NCI-H1092 treated with DMSO at 0.1 percent for 48 hours (cell line): ENCODE measurements around the gene GLP2R.

ENCODE experiments used
- DNase-seq: peaks from one replicate; lab custom pipeline; 2025; lab: John Stamatoyannopoulos, UW

Gene GLP2R

DNA sequence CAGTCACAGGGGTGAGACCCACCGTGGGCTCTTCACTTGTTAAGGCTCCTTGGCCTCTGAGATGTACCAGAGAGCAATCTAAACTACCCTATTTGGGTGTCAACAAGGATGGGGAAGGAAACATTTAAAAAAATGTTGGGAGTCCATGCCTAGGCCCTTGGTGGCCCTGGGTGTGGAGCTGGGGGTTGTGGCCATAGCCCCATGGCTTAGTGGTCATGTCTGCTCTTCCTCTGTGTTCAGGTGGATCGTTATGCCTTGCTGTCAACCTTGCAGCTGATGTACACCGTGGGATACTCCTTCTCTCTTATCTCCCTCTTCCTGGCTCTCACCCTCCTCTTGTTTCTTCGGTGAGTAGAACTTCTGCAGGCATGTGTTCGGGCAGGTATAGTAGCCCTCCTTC, 28.5 kb downstream of the GLP2R start:
- DNase-seq, result no peak

DNA sequence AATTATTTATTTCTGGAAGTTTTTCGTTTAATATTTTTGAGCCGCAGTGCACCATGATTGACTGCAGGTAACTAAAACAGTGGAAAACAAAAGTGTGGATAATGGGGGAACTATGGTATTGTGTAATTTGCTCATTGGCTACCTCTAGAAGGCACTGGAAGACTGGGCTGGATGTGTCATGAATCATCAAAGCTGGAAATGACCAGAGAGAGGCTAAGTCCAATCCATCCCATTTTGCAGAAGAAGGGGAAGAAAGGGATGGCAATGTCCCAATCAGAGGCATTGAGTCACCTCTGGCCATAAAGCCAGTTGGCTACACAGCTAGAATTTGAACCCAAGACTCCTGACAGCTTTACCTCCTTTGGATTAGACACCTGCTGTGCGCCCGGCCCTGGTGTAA, 29.3 kb downstream of the GLP2R start:
- no peak for DNase-seq

DNA sequence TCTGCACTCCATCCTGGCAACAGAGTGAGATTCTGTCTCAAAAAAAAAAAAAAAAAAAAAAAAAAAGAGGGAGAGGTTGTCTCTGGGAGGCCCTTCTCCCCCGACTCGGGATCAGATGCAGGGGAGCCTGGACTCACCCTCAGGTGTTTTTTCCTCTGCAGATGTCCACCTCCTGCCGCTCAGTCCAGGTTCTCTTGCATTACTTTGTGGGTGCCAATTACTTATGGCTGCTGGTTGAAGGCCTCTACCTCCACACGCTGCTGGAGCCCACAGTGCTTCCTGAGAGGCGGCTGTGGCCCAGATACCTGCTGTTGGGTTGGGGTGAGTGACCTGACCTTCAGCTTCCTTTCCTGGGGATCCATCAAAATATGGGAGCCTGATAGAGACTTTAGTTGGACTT, 34.1 kb downstream of the GLP2R start:
- no peak for DNase-seq

DNA sequence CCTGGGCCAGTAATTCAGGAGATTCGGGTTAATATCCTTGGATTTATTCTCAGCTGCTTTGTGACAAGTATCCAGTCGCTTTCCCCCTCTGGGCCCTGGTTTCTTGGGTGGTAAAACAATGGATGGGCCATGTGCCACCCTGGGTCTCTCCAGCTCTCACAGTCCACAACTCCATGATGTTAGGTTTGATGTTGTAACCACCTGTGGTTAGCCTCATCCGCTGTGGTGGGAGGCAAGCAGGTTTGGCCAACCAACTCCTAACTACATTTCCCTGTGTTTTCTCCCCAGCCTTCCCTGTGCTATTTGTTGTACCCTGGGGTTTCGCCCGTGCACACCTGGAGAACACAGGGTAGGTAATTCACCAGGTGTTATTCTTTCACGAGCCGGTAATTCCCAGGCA, 35.1 kb downstream of the GLP2R start:
- DNase-seq, result no peak

DNA sequence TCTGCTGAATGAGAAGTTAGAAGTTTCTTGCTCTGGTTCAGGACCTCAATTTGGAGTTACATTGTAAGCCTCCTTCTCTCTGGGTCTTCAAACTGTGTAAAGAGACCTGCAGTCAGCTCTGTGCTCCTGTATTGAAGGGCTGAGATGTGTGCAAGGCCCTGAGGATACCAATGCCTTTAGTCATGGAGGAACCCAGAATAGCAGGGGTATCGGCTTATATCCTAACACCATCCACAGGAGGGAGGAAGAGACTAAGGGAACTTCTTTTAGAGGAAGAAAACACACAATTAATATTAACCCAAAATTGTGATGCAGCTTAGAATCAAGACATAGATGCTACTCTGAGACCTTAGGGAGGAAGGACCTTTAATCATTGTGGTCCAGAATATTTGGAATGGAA, 36.5 kb downstream of the GLP2R start:
- DNase-seq, result no peak

DNA sequence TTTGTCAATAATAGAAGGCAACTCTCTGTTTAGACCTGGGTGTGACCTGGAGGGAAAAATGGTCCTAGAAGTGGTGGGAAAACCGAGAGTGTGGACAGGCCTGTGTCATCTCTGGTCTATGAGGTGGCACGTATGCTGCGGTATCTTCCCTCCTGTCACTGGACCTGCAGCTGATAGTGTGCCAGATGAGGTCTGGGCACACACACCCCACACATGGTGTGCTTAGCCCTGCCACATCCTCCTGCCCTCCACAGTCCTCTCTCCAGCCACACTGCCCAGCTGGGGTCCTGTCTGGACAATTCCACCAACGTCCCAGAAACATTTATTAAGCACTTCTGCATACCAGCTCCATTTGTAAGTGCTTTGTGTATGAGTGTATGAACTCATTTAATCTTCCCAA, 37.2 kb downstream of the GLP2R start:
- no peak for DNase-seq

DNA sequence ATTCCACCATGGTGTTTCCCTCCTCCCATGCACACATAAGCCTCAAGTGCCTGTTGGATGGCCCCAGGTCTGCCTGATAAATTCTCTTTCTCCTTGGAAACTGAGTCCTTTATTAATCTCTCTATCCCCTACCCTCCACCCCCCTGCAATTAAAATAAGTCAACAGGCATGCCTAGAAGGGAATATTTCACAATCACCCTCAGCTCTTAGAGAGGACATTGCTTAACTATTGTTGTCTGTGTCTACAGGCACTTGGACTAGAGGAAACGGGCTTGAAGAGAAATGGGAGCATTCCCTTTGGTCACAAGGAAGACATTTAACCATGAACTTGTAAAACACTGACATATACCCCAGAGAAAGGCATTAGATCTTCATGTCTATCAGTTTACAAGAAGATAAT, 39.9 kb downstream of the GLP2R start:
- DNase-seq, result no peak

DNA sequence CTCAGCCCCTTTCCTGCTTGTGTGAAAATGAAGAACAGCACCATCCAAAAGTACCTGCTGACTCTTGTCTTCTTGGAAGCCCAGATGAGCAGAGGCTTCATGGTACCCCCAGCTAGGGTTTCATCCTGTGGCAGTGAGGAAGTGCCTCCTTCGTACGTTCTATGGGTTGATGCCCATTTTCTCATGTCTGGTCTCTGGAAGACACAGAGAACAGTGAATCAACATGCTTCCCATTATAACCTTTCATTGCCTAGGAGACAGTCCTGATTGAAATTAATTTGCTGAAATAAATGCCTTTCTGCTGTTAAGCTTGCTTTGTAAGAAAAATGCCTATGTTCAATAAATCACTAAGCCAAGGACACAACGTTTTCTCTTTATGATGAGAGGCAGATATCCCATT, 42.8 kb downstream of the GLP2R start:
- no peak for DNase-seq

DNA sequence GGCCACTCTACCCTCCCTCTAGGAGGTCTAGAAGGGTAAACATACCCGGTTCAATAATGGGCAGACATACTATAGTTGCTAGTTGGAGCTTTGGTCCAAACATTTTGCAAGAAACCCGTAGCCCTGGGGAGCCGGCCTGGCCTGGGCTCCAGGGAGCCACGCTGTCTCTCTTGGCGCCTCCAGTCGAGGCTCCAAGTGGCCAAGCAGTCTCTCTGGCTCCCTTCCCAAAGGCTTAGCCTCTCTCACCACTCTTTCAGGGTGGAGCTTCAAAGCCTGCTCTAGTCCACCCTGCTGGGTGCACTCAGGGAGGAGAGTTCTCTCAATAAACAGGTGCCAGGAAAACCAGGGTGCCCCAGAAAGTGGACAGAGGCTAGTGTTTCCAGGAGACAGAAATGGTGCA, 47.1 kb downstream of the GLP2R start:
- DNase-seq, result no peak

DNA sequence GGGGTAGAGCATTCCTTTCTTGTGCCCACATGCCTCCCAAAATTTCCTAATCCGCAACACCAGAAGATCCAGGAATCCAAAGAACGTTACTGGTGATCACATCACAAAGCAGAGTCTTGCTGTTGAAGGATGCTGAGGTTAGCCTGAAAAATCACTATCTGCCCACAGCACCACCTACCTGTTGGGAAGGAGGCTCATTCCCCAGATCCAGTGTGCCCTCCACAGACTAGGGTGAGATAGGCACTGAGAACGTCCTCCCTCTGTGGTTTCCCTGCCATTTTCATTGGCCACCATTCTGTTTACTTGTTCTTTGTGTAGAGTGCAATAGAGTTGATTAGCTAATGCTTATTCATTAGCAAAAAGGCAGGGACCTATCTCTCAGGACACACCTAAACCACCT, 49.0 kb downstream of the GLP2R start:
- DNase-seq, result no peak

DNA sequence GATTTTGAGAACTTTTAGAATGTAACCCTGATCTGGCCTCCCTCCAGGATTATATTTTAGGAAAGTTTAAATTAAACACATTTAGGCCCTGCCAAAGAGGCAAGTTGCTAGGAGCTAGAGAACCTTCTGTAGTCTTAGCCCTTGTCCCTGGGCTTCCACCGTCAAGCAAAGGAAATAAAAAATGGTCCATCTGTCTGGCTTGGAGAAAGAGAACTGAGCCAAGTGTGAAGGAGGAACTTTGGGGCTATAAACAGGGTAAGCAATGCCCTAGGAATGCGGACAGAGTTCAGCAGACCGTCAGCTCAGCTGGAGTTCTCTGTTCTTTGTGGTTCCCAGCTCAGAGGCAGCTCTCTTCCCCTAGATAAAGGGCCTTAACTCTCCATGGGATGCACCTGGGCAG, 49.7 kb downstream of the GLP2R start:
- DNase-seq, result no peak

DNA sequence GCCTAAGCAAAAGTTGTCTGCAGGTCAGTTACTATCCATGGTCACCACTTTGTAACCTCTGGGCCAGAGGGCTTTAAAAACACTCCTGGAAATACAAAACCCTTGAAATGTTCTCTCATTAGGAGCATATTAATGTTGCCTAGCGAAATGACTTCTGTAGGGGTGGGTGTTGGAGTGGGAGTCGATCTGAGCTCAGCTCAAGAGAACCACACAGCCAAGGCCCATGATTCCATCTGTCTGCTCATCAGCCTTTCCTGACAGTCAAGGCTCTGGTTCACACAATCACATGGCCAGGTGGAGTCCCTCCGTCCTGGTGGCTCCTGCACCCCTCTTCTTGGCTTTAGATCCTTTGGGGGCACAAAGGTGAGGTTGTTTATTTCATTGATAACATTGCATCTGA, 52.6 kb downstream of the GLP2R start:
- DNase-seq, result no peak

DNA sequence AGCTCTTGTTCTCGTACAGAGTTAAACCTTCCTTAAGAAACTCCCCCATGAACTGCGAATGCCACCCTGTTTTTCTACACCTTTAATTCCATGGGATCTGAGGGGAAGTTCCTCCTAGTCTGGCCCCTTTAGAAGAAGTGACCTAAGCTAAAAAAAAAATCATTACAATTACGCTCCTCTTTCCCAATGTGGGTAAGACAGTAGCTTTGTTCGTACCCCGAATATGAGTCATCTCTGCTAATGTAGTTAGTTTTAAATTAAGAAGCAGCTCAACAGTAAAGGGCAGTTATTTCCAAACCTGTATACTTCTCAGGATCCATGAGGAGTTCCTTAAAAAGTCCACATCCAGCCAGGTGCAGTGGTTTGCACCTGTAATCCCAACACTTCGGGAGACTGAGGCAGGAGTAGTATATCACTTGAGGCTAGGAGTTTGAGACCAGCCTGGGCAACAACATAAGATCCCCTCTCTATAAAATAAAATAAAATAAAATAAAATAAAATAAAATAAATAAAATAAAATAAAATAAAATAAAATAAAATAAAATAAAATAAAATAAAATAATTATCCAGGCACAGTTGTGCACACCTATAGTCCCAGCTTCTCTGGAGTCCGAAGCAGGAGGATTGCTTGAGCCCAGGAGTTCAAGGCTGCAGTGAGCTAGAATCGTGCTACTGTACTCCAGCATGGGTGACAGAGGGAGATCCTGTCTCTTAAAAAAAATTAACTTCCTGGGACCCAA, 53.2 kb downstream of the GLP2R start:
- DNase-seq, result no peak

DNA sequence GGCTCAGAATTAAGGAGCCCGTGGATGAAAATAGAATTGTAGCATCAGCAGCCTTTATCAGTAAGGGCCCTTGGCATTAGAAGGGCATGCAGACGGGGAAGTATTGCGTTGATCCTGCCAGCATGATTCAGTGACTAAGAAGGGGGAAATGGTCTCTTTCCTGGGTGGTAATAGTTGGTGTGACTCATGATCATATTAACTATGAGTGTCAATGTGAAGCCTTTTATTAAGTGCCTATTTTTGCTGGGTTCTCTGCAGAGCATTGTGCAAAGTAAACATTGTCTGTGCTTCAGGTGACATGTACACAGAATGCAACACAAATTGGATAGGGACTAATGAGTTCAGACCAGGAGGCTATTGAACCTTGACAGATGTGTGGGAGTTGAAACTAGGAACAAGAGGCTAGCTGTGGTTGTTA, 54.9 kb downstream of the GLP2R start:
- DNase-seq, result no peak

DNA sequence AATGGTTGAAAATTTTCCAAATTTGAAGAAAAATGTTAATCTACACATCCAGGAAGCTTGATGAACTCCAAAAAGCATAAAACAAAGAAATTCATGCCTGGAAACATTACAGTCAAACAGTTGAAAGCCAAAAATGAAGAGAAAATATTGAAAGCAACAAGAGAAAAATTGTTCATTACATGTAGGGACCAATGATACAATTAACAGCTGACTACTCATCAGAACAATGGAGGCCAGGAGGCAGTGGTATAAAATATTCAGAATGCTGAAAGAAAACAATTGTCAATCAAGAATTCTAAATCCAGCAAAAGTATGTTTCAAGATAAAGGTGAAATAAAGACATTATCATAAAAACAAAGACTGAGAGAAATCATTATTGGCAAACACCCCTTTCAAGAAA, 57.7 kb downstream of the GLP2R start:
- no peak for DNase-seq

DNA sequence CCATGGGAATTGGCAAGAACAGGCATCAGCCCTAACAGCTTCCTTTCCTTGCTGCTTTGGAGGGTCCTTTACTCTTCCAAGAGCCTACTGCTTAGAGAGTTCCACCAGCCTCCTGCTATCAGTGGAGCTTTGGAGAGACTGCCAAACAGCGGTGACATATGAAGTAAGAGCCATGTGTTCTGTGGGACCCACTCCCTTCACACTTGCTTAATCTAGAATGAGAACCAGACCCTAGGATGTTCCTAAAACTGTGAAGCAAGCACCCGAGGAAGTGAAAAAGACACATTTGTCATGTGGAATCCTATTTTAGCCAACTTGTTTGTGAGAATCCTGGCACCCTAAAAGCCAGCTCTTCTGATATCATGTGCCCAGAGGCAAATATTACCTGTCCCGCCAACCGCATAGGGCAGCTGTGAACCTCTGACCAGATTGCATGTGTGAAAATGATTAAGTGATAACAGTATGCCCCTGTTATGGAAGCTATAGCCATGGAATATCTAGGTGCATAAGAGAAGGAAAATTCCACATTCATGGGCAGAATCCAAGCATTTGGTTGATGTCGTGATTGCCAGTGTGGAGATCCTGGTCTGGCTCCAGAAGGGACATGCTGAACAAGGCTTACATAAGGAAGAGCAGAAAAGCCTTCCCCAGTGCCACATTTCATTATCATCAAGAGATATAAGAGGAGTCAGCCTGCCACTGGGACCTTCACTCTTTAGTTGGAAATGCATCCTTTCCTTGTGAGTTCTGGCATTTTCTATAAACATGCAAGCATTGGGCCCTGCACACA, 60.6 kb downstream of the GLP2R start:
- no peak for DNase-seq

DNA sequence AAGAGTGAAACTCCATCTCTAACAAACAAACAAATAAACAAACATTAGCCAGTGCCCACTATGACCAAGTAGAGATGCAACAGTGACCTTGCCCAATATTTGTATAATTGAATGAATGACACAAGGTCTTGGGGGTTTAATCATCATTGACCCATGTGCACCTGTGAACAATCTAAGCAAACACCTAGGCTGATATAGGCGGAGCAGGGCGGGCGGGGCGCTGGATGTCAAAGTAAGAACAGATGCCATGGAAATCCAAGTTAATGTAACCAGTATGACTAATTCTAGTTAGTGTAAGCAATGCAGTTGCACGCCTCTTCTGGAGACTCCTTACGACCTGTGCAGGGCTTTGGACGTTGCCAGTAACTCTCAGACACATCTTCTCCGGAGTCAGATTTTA, 61.8 kb downstream of the GLP2R start:
- DNase-seq, result no peak

DNA sequence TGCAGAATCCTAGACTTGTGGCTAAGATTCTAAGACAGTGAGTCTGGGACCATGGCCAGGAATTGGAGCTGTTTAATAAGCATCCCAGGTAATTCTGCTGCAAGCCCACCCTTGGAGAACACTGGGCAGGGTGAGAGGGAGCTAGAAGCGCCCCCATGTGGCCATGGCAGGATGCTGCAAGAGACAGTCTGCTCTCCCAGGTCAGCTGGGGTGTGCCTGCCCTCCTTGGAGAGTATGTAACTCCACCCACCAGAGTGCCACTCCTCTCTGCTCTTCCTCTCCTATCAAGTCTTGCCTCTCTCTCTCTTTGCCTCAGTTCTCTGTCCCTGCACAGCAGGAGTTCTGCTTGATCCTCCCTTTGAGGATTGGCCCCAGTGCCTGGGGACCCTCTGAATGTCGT, 64.4 kb downstream of the GLP2R start:
- DNase-seq, result no peak

DNA sequence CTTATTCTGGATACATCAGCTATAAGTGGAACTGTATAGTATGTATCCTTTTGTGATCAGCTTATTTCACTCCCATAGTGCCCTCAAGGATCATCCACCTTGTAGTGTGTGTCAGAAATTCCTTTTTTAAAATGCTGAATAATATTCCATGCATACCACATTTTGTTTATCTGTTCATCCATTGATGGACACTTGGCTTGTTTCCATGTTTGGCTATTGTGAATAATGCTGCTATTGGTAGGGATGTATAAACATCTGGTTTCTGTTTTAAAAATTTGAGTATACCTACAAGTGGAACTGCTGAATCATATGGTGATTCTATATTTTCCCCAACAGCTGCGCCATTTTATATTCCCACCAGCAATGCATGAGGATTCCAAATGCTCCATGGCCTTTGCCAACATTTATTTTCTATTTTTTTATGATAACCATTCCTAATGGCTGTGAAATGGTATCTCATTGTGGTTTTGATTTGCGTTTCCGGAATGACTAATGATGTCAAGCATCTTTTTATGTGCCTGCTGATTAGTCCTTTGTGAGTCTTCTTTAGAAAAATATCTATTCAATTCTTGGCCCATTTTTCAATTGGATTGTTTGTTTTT, 67.8 kb downstream of the GLP2R start:
- DNase-seq, result no peak

DNA sequence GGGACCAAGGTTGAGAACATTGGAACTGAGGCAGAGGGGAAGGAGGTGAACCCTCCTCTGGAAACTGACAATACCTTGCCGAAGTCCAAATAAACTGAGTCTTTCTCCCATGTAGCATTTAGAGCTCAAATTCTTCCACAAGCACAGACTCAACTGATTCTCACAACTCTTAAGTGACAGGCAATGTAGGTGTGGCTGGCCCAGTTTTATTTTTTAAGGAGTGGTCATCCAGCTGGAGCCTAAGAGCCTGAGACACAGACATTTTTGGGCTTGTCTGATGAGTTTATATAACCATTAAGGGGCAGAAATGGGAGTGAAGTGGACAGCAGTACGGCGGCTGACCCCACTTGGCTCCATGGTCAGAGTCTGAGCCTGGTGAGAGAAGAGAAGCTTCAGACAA, 68.5 kb downstream of the GLP2R start:
- DNase-seq, result no peak

DNA sequence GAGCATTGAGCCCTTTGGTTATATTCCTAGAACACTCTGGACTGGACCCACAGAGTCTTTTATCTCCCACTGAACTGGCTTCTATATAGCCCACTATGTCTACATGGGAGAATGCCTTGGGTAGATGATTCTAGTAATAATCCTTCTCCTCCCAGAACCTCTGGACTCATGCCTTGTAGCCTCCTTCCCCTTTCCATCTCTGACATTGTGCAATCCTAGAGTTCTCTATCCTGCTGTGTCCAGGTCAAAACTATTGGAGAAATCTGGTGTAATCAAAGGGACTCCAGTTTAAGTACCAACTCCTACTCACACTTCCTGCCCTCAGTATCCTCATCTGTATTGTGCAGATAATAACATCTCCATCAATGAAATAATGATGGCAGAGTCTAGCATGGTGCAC, 70.2 kb downstream of the GLP2R start:
- DNase-seq, result no peak

DNA sequence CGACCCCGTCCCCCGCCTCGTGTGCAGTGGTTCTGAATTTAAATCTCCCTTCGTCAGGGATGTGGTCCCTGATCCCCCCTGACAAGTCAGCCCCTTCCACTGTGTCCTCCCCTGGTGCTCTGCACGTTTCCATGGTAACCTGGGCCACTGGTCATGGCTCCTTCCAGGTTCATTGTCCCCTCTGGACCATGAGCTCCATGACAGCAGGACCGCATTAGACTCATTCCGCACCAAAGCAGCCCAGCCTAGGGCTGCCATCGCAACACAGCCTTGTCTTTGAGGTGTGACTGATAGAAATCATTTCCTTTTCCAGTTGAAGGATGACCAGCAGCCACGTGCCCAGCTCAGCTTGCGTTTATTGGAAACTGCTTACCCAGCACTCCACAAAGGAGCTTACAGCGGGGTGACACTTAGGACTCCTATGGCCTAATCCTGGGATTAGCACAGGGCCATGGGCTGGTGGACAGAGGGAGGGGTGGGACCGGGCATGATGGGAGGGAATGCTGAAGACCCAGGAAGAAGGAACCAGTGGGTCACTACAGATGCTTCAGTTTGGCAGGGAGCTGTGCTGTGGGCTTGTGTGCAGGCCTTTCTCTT, 71.7 kb downstream of the GLP2R start:
- DNase-seq, result no peak

DNA sequence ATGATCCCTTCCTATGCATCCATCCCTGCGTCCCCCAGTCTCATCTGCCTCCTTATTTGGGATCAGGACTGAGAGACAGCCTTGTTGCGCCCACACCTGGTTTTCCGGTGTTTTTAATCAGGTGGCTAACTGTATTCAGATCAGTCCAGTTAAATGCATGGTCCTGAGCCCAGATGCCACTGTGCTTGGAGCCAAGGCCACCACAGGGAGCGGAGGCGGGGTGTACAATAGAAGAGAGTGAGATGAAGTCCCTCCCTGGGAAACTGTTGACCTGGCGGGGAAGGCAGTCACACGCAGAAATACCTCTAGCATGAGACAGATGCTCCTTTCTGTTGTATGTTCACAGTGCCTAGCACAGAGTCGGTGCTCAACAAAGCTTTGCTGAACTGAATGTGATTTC, 73.1 kb downstream of the GLP2R start:
- DNase-seq, result no peak
